Stomach (tissue), 4 donors: ENCODE measurements around the gene NNMT.

Source experiments
- POLR2A ChIP-seq, 4 donors: fragments of 450-650 bp; IDR thresholded peaks; one replicate each; pipeline ENCODE4 v1.6.1; 2016; ENCODE audit warnings: antibody characterized with exemption in 4 of 4, control low read depth in 2 of 4, mild to moderate bottlenecking in 1 of 4, moderate library complexity in 1 of 4
- POLR2AphosphoS5 ChIP-seq, 3 donors: sonication (generic); formaldehyde crosslinking; IDR thresholded peaks; one replicate each; pipeline ENCODE4 v1.6.1; 2016; ENCODE audit warnings: antibody characterized with exemption in 3 of 3
- TF ChIP-seq, protein P1 (sequence below), 7 experiments: fragments of 450-650 bp in 4 of 7; fragments of 200-600 bp in 3 of 7; sonication (generic) in 3 of 7; IDR thresholded peaks; one replicate each; pipeline ENCODE4 v1.5.1; 2016 to 2019; ENCODE audit warnings: antibody characterized with exemption in 7 of 7, control low read depth in 2 of 7, mild to moderate bottlenecking in 1 of 7

DNA sequence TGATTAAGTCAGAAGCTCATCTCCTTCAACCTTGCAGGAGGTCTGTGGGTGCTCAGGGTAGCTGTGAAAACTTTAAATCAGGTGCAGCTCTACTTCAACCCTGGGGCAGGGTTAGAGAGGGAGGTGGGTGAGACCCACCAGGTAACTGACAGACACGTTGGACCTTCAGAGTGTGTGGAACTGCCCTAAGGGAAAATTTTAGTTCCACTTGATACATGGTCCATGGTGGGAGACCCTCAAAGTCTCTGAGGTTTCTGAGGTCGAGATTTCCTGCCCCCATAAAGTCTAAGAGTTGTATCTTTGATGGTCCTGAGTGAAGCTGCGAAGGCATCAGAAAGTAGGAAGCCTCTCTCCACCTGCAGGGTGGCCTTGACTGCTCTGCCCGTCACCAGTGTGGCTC is 23.9 kb upstream of the NNMT start:
- TF ChIP-seq POLR2AphosphoS5 (IDR thresholded peaks at IDR 0.05): no peak
- no peak for TF ChIP-seq POLR2A (IDR thresholded peaks at IDR 0.05)
- TF ChIP-seq, protein P1, sequence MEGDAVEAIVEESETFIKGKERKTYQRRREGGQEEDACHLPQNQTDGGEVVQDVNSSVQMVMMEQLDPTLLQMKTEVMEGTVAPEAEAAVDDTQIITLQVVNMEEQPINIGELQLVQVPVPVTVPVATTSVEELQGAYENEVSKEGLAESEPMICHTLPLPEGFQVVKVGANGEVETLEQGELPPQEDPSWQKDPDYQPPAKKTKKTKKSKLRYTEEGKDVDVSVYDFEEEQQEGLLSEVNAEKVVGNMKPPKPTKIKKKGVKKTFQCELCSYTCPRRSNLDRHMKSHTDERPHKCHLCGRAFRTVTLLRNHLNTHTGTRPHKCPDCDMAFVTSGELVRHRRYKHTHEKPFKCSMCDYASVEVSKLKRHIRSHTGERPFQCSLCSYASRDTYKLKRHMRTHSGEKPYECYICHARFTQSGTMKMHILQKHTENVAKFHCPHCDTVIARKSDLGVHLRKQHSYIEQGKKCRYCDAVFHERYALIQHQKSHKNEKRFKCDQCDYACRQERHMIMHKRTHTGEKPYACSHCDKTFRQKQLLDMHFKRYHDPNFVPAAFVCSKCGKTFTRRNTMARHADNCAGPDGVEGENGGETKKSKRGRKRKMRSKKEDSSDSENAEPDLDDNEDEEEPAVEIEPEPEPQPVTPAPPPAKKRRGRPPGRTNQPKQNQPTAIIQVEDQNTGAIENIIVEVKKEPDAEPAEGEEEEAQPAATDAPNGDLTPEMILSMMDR (IDR thresholded peaks at IDR 0.05): no peak
